ENCODE results near the gene SPATA2L.
"Not testable (repeated sequence)": the region's sequence is repeated elsewhere in the genome, so short reads cannot be mapped to it uniquely, and the experiment has no call there.

Gene SPATA2L

GRCh38 chr16:89693931-89694783, 7.3 kb downstream of the SPATA2L start:
- no peak for TF ChIP-seq CTCF (IDR thresholded peaks at IDR 0.05; ENCODE audit: low read depth, low read length)
- H3K4me3 ChIP-seq (replicated peaks in 1 of 2; ENCODE audit: low read depth in 2 of 2, low read length in 2 of 2): no peak overlapping the region
- no peak for DNase-seq (ENCODE audit: low read depth in 2 of 2)

GRCh38 chr16:89693289-89693731, 8.2 kb downstream of the SPATA2L start:
- no peak overlapping the region for H3K4me3 ChIP-seq (replicated peaks in 1 of 2; ENCODE audit: low read depth in 2 of 2, low read length in 2 of 2)
- no peak for TF ChIP-seq CTCF (IDR thresholded peaks at IDR 0.05; ENCODE audit: low read depth, low read length)
- DNase-seq (ENCODE audit: low read depth in 2 of 2): no peak

- no peak overlapping the region for H3K4me3 ChIP-seq (replicated peaks in 1 of 2; ENCODE audit: low read depth in 2 of 2, low read length in 2 of 2)
- TF ChIP-seq CTCF (IDR thresholded peaks at IDR 0.05; ENCODE audit: low read depth, low read length): no peak
- no peak for DNase-seq (ENCODE audit: low read depth in 2 of 2)
These were observed 9.4 kb downstream of the SPATA2L start for GRCh38 chr16:89691986-89692569.

DNA sequence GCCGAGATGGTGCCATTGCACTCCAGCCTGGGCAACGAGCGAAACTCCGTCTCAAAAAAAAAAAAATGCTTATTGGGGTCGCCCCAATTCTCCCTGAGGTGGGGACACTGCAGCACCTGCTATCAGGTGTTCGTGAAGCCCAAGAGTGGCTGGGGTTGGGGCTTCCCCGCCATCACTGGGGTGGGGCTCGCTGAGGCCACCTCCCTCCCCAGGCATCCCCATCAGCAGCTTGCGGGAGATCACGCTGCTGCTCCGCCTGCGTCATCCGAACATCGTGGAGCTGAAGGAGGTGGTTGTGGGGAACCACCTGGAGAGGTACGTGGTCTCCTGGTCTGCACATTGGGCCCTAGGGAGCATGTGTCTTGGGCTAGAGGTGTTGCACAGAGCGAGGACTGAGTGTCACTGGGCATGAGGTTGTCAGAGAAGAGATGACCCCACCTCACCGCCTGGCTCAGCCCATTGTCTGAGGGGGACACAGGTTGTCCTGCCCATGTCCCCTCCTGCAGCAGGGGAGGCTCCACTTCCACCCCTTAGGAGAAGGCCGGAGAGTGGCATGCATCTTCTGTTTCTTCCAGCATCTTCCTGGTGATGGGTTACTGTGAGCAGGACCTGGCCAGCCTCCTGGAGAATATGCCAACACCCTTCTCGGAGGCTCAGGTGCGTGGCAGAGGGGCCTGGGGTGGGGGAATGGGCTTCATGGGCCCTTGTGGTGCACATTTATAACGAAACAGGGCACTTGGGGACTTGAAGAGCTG, 10.1 kb downstream of the SPATA2L start:
- no peak for DNase-seq (ENCODE audit: low read depth in 2 of 2)
- no peak overlapping the region for H3K4me3 ChIP-seq (replicated peaks in 1 of 2; ENCODE audit: low read depth in 2 of 2, low read length in 2 of 2)
- TF ChIP-seq CTCF (IDR thresholded peaks at IDR 0.05; ENCODE audit: low read depth, low read length): no peak

DNA sequence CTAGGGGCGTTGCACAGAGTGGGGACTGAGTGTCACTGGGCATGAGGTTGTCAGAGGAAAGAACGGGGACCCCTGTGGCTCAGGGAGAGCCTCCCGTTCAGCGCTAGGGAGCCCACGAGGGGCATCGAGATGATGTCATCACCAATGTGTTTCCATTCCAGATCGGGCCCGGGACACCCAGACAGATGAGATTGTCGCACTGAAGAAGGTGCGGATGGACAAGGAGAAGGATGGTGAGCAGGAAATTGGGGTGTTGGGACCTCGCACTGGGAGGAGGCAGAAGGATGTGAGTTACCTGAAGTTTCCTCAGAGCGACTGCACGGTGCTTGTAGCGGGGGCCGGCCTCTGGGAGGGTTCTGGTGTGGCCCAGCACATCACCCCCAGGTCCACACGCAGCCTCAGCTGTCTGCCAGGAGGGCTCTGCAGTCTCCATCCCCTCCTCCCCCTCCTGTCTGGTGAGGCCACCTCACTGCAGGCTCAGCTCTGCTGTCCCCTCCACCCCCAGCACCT, 11.1 kb downstream of the SPATA2L start:
- TF ChIP-seq CTCF (IDR thresholded peaks at IDR 0.05; ENCODE audit: low read depth, low read length): no peak
- H3K4me3 ChIP-seq (replicated peaks in 1 of 2; ENCODE audit: low read depth in 2 of 2, low read length in 2 of 2): no peak overlapping the region
- no peak for DNase-seq (ENCODE audit: low read depth in 2 of 2)

GRCh38 chr16:89689621-89690020, 11.9 kb downstream of the SPATA2L start:
- not testable (repeated sequence) for DNase-seq (ENCODE audit: low read depth in 2 of 2); H3K4me3 ChIP-seq (replicated peaks in 1 of 2; ENCODE audit: low read depth in 2 of 2, low read length in 2 of 2)

- no peak for TF ChIP-seq CTCF (IDR thresholded peaks at IDR 0.05; ENCODE audit: low read depth, low read length)
- H3K4me3 ChIP-seq (replicated peaks in 1 of 2; ENCODE audit: low read depth in 2 of 2, low read length in 2 of 2): no peak overlapping the region
- DNase-seq (ENCODE audit: low read depth in 2 of 2): no peak
These were observed 12.4 kb downstream of the SPATA2L start for GRCh38 chr16:89689142-89689541.

Data from cardiac fibroblast (primary cell).